GM21825 (cell line): ENCODE results near the gene ANKRD31.
"Not testable (repeated sequence)": the region's sequence is repeated elsewhere in the genome, so short reads cannot be mapped to it uniquely, and the experiment has no call there.

ENCODE experiments used
- ATAC-seq: cut with Tn5 transposase; IDR thresholded peaks from one replicate; pipeline ENCODE4 v1.9.1; 2021; ENCODE audit warnings: mild to moderate bottlenecking, moderate library complexity; ENCODE audit not compliant: unreplicated experiment

The ANKRD31 gene

GRCh38 chr5:75161508-75161907 lies 75.2 kb downstream of the ANKRD31 start:
- not testable (repeated sequence) for ATAC-seq

GRCh38 chr5:75156585-75156984 lies 80.1 kb downstream of the ANKRD31 start:
- no peak for ATAC-seq

- no peak for ATAC-seq
Measured at GRCh38 chr5:75152860-75153259, 83.8 kb downstream of the ANKRD31 start.

GRCh38 chr5:75148051-75148450 lies 88.6 kb downstream of the ANKRD31 start:
- ATAC-seq, result no peak

- ATAC-seq, result no peak
Measured at GRCh38 chr5:75142566-75143136, 94.0 kb downstream of the ANKRD31 start.

- no peak for ATAC-seq
Measured at GRCh38 chr5:75140277-75140676, 96.4 kb downstream of the ANKRD31 start.

- no peak for ATAC-seq
Measured at GRCh38 chr5:75138689-75139088, 98.0 kb downstream of the ANKRD31 start.

GRCh38 chr5:75130818-75131349 lies 105.8 kb downstream of the ANKRD31 start:
- no peak for ATAC-seq

- ATAC-seq, result no peak
Measured at GRCh38 chr5:75116856-75117255, 119.8 kb downstream of the ANKRD31 start.

- ATAC-seq, result not testable (repeated sequence)
Measured at GRCh38 chr5:75114311-75114710, 122.4 kb downstream of the ANKRD31 start.

- ATAC-seq, result no peak
Measured at GRCh38 chr5:75113354-75114113, 123.1 kb downstream of the ANKRD31 start.

GRCh38 chr5:75108931-75109596 lies 127.6 kb downstream of the ANKRD31 start:
- no peak for ATAC-seq

- no peak for ATAC-seq
Measured at GRCh38 chr5:75108515-75108914, 128.2 kb downstream of the ANKRD31 start.

GRCh38 chr5:75095956-75096355 lies 140.7 kb downstream of the ANKRD31 start:
- ATAC-seq, result not testable (repeated sequence)

GRCh38 chr5:75091597-75091996 lies 145.1 kb downstream of the ANKRD31 start:
- no peak for ATAC-seq

- ATAC-seq, result no peak
Measured at GRCh38 chr5:75089662-75090061, 147.0 kb downstream of the ANKRD31 start.

GRCh38 chr5:75089137-75089536 lies 147.5 kb downstream of the ANKRD31 start:
- ATAC-seq, result no peak

GRCh38 chr5:75088648-75089047 lies 148.0 kb downstream of the ANKRD31 start:
- no peak for ATAC-seq

GRCh38 chr5:75081510-75081909 lies 155.2 kb downstream of the ANKRD31 start:
- ATAC-seq, result no peak

- not testable (repeated sequence) for ATAC-seq
Measured at GRCh38 chr5:75079346-75079745, 157.3 kb downstream of the ANKRD31 start.

GRCh38 chr5:75078027-75078426 lies 158.7 kb downstream of the ANKRD31 start:
- no peak for ATAC-seq

GRCh38 chr5:75072061-75072460 lies 164.6 kb downstream of the ANKRD31 start:
- no peak for ATAC-seq
